ENCODE results near the gene SHKBP1.
A peak's percentile ranks its signal among the peaks of the same experiment; 100 is the strongest.
"Not testable (repeated sequence)": the region's sequence is repeated elsewhere in the genome, so short reads cannot be mapped to it uniquely, and the experiment has no call there.

Gene SHKBP1

GRCh38 chr19:40614622-40615411 is 38.1 kb downstream of the SHKBP1 start:
- DNase-seq, result peak; percentile 75

DNA sequence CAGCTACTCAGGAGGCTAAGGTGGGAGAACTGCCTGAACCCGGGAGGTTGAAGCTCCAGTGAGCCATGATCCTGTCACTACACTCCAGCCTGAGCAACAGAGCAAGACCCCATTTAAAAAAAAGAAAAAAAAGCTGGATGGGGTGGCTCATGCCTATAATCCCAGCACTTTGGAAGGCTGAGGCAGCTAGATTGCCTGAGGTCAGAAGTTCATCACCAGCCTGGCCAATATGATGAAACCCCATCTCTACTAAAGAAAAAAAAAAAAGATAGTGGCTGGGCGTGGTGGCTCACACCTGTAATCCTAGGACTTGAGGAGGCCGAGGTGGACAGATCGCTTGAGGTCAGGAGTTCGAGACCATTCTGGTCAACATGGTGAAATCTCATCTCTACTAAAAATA is 39.5 kb downstream of the SHKBP1 start:
- DNase-seq, result no peak

DNA sequence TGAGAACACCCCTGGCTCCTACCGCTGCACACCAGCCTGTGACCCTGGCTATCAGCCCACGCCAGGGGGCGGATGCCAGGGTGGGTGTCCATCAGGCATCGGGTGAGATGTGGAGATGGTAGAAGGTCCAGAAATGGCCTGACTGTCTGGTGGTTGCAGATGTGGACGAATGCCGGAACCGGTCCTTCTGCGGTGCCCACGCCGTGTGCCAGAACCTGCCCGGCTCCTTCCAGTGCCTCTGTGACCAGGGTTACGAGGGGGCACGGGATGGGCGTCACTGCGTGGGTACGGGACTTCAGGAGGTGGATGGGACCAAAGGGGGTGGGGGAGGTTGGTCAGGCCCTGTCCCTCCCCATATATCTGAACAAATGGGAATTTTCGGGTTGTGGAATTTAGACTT is 40.3 kb downstream of the SHKBP1 start:
- no peak for DNase-seq

- DNase-seq, result no peak
These were observed 41.3 kb downstream of the SHKBP1 start for GRCh38 chr19:40617961-40618360.

GRCh38 chr19:40619333-40620160 is 42.9 kb downstream of the SHKBP1 start:
- DNase-seq, result no peak

DNA sequence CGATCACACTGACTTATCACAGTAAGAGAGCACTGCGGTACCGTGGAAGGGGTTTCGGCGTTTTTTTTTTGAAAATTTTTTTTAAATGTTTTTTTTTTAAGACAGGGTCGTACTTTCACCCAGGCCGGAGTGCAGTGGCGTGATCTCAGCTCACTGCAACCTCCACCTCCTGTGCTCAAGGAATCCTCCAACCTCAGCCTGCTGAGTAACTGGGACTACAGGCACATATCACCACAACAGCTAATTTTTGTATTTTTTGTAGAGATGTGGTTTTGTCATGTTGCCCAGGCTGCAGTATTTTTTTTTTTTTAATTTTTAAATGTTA is 43.5 kb downstream of the SHKBP1 start:
- DNase-seq, result no peak

DNA sequence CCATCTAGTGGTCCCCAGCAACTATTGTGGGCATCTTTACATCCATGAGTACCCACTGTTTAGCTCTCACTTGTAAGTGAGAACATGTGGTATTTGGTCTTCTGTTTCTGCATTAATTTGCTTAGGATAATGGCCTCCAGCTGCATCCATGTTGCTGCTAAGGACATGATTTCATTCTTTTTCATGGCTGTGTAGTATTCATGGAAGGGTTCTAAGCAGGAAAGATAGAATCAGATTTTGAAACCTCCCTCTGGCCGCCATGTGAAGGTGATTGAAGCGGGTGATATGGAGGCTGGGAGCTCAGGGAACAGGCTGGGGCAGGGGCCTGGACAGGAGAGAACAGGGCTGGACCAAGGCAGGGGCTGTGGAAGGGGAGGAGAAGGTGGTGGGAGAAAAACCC is 44.6 kb downstream of the SHKBP1 start:
- DNase-seq, result no peak

DNA sequence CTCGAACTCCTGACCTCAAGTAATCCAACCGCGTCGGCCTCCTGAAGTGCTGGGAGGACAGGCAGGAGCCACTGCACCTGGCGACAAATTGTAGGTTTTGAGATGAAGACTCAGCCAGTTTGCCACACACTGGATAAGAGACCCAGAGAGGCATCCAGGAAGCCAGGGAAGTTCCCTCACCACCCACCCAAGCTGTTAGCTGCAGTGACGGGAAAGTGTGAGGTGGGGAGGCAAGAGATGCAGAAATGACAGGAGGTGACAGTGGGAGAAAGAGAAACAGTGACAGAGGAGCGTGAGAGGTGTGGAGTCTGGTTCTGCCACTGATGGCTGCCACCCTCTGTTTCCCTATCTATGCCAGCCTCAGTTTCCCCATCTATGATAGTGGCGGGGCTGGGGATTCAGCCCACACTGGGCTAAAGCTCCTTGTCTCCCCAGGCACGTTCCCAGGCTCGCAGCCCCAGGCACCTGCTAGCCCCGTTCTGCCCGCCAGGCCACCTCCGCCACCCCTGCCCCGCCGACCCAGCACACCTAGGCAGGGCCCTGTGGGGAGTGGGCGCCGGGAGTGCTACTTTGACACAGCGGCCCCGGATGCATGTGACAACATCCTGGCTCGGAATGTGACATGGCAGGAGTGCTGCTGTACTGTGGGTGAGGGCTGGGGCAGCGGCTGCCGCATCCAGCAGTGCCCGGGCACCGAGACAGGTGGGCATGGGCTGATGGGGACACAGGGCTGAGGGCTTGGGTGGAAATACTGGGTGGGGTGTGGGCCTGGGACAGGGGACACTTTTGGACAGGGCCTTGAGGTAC is 45.5 kb downstream of the SHKBP1 start:
- no peak for DNase-seq

DNA sequence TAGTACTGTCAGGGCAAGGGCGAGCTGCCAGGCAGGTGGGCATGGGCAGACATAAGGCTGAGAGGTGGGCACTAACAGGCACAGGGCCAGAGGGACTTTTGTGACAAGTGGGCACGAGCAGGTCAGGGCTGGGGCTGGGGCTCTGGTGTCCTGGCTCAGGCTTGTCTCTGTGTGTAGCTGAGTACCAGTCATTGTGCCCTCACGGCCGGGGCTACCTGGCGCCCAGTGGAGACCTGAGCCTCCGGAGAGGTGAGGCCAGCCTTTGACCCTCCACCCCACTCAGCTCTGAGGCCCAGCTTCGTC is 46.1 kb downstream of the SHKBP1 start:
- no peak for DNase-seq

- no peak for DNase-seq
These were observed 47.0 kb downstream of the SHKBP1 start for GRCh38 chr19:40623403-40624251.

- DNase-seq, result not testable (repeated sequence)
These were observed 47.9 kb downstream of the SHKBP1 start for GRCh38 chr19:40624369-40625153.

- no peak for DNase-seq
These were observed 48.9 kb downstream of the SHKBP1 start for GRCh38 chr19:40625406-40626120.

DNA sequence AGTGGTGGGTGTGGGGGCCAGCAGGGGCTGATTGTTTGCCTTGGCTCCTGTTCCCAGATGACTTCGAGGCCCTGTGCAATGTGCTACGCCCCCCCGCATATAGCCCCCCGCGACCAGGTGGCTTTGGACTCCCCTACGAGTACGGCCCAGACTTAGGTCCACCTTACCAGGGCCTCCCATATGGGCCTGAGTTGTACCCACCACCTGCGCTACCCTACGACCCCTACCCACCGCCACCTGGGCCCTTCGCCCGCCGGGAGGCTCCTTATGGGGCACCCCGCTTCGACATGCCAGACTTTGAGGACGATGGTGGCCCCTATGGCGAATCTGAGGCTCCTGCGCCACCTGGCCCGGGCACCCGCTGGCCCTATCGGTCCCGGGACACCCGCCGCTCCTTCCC is 50.2 kb downstream of the SHKBP1 start:
- DNase-seq, result no peak

- no peak for DNase-seq
These were observed 51.0 kb downstream of the SHKBP1 start for GRCh38 chr19:40627486-40628279.

DNA sequence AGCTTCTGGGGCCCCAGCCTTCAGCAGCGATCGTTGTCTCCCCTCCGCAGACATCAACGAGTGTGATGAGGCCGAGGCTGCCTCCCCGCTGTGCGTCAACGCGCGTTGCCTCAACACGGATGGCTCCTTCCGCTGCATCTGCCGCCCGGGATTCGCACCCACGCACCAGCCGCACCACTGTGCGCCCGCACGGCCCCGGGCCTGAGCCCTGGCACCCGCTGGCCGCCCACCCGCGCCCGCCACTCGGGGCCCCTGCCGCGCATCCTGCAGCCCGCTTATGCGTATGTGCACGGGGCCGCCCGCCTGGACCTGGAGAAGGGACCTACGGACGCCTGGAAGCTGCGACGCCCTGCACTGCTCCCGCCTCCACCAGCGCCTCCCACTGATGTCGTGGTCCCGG is 52.7 kb downstream of the SHKBP1 start:
- no peak for DNase-seq

- no peak for DNase-seq
These were observed 54.0 kb downstream of the SHKBP1 start for GRCh38 chr19:40630571-40631160.

DNA sequence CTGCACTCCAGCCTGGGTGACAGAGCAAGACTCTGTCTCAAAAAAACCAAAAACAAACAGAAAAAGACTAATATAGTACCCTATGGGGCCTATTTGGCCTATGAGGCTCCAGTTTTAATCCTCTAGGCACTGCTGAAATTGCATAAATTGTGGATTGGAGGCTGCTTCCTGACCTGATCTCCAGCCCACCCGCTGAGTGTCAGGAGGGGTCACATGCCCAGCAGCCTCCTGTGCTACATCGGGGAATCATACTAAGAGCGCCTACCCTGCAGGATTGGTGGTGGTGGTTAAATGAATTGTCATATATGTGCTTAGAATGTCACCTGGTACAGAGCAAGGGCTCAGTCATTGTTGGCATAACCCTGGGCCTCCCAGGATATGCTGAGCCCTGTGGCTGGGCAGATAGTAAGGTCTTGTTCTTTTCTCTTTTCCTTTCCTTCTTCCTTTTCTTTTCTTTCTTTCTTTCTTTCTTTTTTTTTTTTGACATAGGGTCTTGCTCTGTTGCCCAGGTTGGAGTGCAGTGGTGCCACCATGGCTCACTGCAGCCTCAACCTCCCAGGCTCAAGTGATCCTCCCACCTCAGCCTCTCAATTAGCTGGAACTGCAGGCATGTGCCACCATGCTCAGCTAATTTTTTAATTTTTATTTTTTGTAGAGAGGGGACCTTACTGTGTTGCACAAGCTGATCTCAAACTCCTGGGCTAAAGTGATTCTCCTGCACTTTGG is 55.8 kb downstream of the SHKBP1 start:
- DNase-seq, result no peak

DNA sequence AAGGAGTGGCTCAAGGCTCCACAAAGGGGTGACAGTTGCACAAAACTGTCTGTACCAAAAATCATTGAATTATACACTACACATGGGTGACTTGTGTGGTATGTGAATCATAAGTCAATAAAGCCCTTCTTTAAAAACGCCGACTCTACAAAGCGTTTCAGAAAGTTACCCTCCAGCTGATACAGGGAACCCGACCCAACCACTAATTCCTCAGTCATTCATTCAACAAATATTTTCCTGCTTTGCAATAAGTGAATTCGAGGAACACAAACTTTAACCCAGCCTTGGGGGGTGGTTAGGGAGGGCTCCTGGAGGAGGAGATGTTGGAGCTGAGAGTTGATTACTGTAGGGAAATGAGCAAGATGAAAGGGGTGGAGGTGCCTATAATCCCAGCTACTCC is 56.5 kb downstream of the SHKBP1 start:
- DNase-seq, result no peak

GRCh38 chr19:40638327-40638726 is 61.7 kb downstream of the SHKBP1 start:
- DNase-seq, result no peak
